ENCODE data around the gene ACVR1B. TPM values are rescaled to one million over a fixed set of nuclear protein-coding genes. Genes with fewer than 3 reads are reported as not detected.

ACVR1B gene
- polyA plus RNA-seq, 10 donors: 10.3 to 19.2 (median 13.1) TPM

GRCh38 chr12:52018433-52019112 is 67.1 kb downstream of the ACVR1B start:
- no peak for DNase-seq

GRCh38 chr12:52019113-52019770 is 67.7 kb downstream of the ACVR1B start:
- no peak for DNase-seq

- DNase-seq: peak in 1 of 3 donors; percentile 71
Observed at GRCh38 chr12:52020539-52021336, 69.2 kb downstream of the ACVR1B start.

GRCh38 chr12:52022841-52023181 is 71.3 kb downstream of the ACVR1B start:
- DNase-seq: no peak

- peak in 2 of 3 donors; percentile 78 to 88 for DNase-seq
Observed at GRCh38 chr12:52023182-52023975, 71.9 kb downstream of the ACVR1B start.

- no peak for DNase-seq
Observed at GRCh38 chr12:52023976-52024688, 72.6 kb downstream of the ACVR1B start.

- DNase-seq: no peak
Observed at GRCh38 chr12:52024845-52025230, 73.3 kb downstream of the ACVR1B start.

- DNase-seq: no peak
Observed at GRCh38 chr12:52026263-52026662, 74.8 kb downstream of the ACVR1B start.

GRCh38 chr12:52027085-52027843 is 75.8 kb downstream of the ACVR1B start:
- no peak for DNase-seq

GRCh38 chr12:52029685-52030084 is 78.2 kb downstream of the ACVR1B start:
- DNase-seq: peak in 1 of 3 donors; percentile 52

GRCh38 chr12:52032446-52032803 is 80.9 kb downstream of the ACVR1B start:
- peak in 2 of 3 donors; percentile 87 to 93 for DNase-seq

GRCh38 chr12:52032804-52033445 is 81.4 kb downstream of the ACVR1B start:
- peak; percentile 96 to 98 (median 97) for DNase-seq

- DNase-seq: no peak
Observed at GRCh38 chr12:52033446-52034140, 82.1 kb downstream of the ACVR1B start.

GRCh38 chr12:52035190-52035589 is 83.7 kb downstream of the ACVR1B start:
- DNase-seq: peak in 2 of 3 donors; percentile 79 to 89

- DNase-seq: peak in 1 of 3 donors; percentile 42
Observed at GRCh38 chr12:52035926-52036325, 84.4 kb downstream of the ACVR1B start.

GRCh38 chr12:52036587-52037171 is 85.2 kb downstream of the ACVR1B start:
- peak; percentile 85 to 95 (median 91) for DNase-seq

- peak in 2 of 3 donors; percentile 72 to 87 for DNase-seq
Observed at GRCh38 chr12:52037248-52037861, 85.9 kb downstream of the ACVR1B start.

- no peak for DNase-seq
Observed at GRCh38 chr12:52038447-52038846, 86.9 kb downstream of the ACVR1B start.

All from muscle of back (tissue), 11 donors.